HL-60 (cell line): ENCODE data around the gene TACC2.
A peak's percentile ranks its signal among the peaks of the same experiment; 100 is the strongest.

ENCODE experiments used
- DNase-seq, 2 experiments: peaks; one replicate each; pipeline ENCODE4 v3.0.0-alpha.2; 2010 to 2020; ENCODE audit warnings: low read depth in 1 of 2, low spot score in 1 of 2
- H3K27ac ChIP-seq: fragments of 250-450 bp; sonication (Bioruptor Pico); replicated peaks from 2 replicates; pipeline ENCODE4 v1.5.1; 2020; ENCODE audit warnings: mild to moderate bottlenecking, moderate library complexity
- H3K27me3 ChIP-seq: fragments of 250-450 bp; sonication (Bioruptor Pico); 2 replicates; pipeline ENCODE4 v1.5.1; 2021; ENCODE audit warnings: mild to moderate bottlenecking, moderate library complexity; ENCODE audit not compliant: insufficient read depth, poor library complexity, severe bottlenecking
- H3K4me3 ChIP-seq: replicated peaks from 2 replicates; pipeline ENCODE4 v1.5.1; 2011; ENCODE audit warnings: mild to moderate bottlenecking, control low read depth, low read length; ENCODE audit not compliant: insufficient read depth
- GABPA ChIP-seq: IDR thresholded peaks from 2 replicates; pipeline ENCODE4 v1.6.1; 2012; ENCODE audit warnings: low read depth
- POLR2AphosphoS5 ChIP-seq: IDR thresholded peaks from 2 replicates; pipeline ENCODE4 v1.6.1; 2012; ENCODE audit warnings: low read depth
- SPI1 ChIP-seq: IDR thresholded peaks from 2 replicates; pipeline ENCODE4 v1.6.1; 2012; ENCODE audit warnings: low read depth, mild to moderate bottlenecking, borderline replicate concordance
- TF ChIP-seq, protein P1 (sequence below): IDR thresholded peaks from 2 replicates; pipeline ENCODE4 v1.6.1; 2012; ENCODE audit warnings: low read depth; ENCODE audit not compliant: insufficient replicate concordance
- TF ChIP-seq, protein P2 (sequence below): IDR thresholded peaks from one replicate; pipeline ENCODE4 v1.5.1; 2011; ENCODE audit warnings: low read length, control low read depth, inconsistent platforms; ENCODE audit not compliant: insufficient read depth

The TACC2 gene

GRCh38 chr10:122112021-122112616, 123.2 kb downstream of the TACC2 start:
- Histone ChIP-seq H3K27me3 (peaks cover 30% of the 10 kb centered on the region), H3K4me3 (no peak overlapping the region), H3K27ac (no peak overlapping the region)
- no peak for DNase-seq
- TF ChIP-seq, protein P1, sequence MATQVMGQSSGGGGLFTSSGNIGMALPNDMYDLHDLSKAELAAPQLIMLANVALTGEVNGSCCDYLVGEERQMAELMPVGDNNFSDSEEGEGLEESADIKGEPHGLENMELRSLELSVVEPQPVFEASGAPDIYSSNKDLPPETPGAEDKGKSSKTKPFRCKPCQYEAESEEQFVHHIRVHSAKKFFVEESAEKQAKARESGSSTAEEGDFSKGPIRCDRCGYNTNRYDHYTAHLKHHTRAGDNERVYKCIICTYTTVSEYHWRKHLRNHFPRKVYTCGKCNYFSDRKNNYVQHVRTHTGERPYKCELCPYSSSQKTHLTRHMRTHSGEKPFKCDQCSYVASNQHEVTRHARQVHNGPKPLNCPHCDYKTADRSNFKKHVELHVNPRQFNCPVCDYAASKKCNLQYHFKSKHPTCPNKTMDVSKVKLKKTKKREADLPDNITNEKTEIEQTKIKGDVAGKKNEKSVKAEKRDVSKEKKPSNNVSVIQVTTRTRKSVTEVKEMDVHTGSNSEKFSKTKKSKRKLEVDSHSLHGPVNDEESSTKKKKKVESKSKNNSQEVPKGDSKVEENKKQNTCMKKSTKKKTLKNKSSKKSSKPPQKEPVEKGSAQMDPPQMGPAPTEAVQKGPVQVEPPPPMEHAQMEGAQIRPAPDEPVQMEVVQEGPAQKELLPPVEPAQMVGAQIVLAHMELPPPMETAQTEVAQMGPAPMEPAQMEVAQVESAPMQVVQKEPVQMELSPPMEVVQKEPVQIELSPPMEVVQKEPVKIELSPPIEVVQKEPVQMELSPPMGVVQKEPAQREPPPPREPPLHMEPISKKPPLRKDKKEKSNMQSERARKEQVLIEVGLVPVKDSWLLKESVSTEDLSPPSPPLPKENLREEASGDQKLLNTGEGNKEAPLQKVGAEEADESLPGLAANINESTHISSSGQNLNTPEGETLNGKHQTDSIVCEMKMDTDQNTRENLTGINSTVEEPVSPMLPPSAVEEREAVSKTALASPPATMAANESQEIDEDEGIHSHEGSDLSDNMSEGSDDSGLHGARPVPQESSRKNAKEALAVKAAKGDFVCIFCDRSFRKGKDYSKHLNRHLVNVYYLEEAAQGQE = no peak
- TF ChIP-seq, protein P2, sequence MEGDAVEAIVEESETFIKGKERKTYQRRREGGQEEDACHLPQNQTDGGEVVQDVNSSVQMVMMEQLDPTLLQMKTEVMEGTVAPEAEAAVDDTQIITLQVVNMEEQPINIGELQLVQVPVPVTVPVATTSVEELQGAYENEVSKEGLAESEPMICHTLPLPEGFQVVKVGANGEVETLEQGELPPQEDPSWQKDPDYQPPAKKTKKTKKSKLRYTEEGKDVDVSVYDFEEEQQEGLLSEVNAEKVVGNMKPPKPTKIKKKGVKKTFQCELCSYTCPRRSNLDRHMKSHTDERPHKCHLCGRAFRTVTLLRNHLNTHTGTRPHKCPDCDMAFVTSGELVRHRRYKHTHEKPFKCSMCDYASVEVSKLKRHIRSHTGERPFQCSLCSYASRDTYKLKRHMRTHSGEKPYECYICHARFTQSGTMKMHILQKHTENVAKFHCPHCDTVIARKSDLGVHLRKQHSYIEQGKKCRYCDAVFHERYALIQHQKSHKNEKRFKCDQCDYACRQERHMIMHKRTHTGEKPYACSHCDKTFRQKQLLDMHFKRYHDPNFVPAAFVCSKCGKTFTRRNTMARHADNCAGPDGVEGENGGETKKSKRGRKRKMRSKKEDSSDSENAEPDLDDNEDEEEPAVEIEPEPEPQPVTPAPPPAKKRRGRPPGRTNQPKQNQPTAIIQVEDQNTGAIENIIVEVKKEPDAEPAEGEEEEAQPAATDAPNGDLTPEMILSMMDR = no peak
- TF ChIP-seq SPI1 = no peak
- no peak for TF ChIP-seq POLR2AphosphoS5
- no peak for TF ChIP-seq GABPA

- Histone ChIP-seq H3K4me3 (no peak overlapping the region), H3K27ac (no peak overlapping the region), H3K27me3 (peaks cover 30% of the 10 kb centered on the region)
- DNase-seq = no peak
- TF ChIP-seq, protein P1 = no peak
- TF ChIP-seq POLR2AphosphoS5 = no peak
Measured at GRCh38 chr10:122112625-122113160, 123.7 kb downstream of the TACC2 start.

DNA sequence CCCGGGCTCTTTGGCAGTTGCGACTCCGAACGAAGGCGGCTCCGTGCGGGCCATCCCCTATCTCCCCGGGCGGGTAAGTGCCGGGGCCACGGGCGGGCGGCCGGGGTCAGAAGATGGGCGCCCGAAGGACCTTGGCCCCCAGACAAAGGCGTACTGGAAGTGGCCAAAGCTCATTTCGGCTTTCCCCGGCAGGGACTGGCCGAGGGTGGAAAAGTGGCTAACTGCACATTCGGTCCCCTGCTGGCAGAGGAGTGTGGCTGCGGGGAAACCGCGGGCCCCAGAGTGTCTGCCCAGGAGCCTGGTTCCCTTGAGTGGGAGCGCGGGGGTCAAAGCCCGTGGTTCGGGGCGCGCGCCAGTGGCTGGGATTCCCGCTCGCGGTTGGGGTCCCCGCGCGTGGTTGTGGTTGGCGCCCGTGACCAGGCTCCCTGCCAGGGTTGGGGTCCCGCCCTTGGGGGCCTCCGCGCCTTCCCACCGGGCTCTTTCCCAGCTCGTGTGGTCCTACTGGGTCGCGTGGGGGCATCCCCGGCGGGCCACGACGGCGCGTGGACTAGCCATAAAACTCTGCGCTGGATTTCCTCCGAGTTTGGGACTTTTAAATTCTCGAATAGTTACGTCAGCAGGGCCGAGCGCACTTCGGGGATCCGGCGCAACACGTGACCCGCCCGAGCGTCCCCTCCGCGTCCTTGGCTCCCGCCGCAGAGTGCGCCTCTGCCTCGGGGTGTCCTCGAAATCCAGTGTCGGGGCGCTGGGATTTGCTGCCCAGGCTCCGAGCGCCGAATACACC, 124.4 kb downstream of the TACC2 start:
- Histone ChIP-seq H3K27ac (no peak overlapping the region), H3K4me3 (no peak overlapping the region)

More for the DNA sequence above, 124.4 kb downstream of the TACC2 start:
- H3K27me3 ChIP-seq = peaks cover 30% of the 10 kb centered on the region
- TF ChIP-seq, protein P1 = no peak
- DNase-seq = peak in 1 of 2 experiments; percentile 3
